Measurements from ENCODE around the gene BIRC7.

BIRC7 gene

GRCh38 chr20:63268671-63269439 is 33.1 kb downstream of the BIRC7 start:
- DNase-seq = no peak

GRCh38 chr20:63269724-63270123 is 34.0 kb downstream of the BIRC7 start:
- no peak for DNase-seq

GRCh38 chr20:63270606-63271325 is 35.1 kb downstream of the BIRC7 start:
- DNase-seq = no peak

GRCh38 chr20:63272105-63273058 is 36.7 kb downstream of the BIRC7 start, which contains the start of gene ARFGAP1:
Gene ARFGAP1 (plus strand): TSS chr20:63272813. CDS start chr20:63275581, 2,768 bp downstream.
- DNase-seq = peak; percentile 85

- no peak for DNase-seq
Measured at GRCh38 chr20:63273059-63273579, 37.4 kb downstream of the BIRC7 start.

GRCh38 chr20:63273635-63274380 is 38.1 kb downstream of the BIRC7 start:
- DNase-seq = peak; percentile 64

- DNase-seq = no peak
Measured at GRCh38 chr20:63274381-63275228, 38.9 kb downstream of the BIRC7 start.

- DNase-seq = no peak
Measured at GRCh38 chr20:63275825-63276224, 40.1 kb downstream of the BIRC7 start.

GRCh38 chr20:63276956-63277355 is 41.3 kb downstream of the BIRC7 start:
- no peak for DNase-seq

GRCh38 chr20:63277466-63278272 is 42.0 kb downstream of the BIRC7 start:
- DNase-seq = no peak

GRCh38 chr20:63278661-63279060 is 43.0 kb downstream of the BIRC7 start:
- no peak for DNase-seq

GRCh38 chr20:63279931-63280330 is 44.2 kb downstream of the BIRC7 start:
- DNase-seq = no peak

GRCh38 chr20:63280371-63280770 is 44.7 kb downstream of the BIRC7 start:
- DNase-seq = no peak

- no peak for DNase-seq
Measured at GRCh38 chr20:63280929-63281545, 45.3 kb downstream of the BIRC7 start.

- no peak for DNase-seq
Measured at GRCh38 chr20:63281742-63282665, 46.3 kb downstream of the BIRC7 start.

GRCh38 chr20:63282946-63283345 is 47.2 kb downstream of the BIRC7 start:
- DNase-seq = no peak

- no peak for DNase-seq
Measured at GRCh38 chr20:63283397-63284082, 47.8 kb downstream of the BIRC7 start.

GRCh38 chr20:63284083-63284440 is 48.4 kb downstream of the BIRC7 start:
- no peak for DNase-seq

Data from NCI-H226 (cell line).